Astrocyte (in vitro differentiated cells and primary cell): Measurements from ENCODE around the gene PSMG4.

ENCODE experiments used
- CTCF ChIP-seq: IDR thresholded peaks from 2 replicates; pipeline ENCODE4 v1.5.1; 2011; ENCODE audit warnings: low read depth, mild to moderate bottlenecking, inconsistent platforms, low read length, moderate library complexity; ENCODE audit not compliant: insufficient read depth
- EZH2 ChIP-seq: IDR thresholded peaks from 2 replicates; pipeline ENCODE4 v1.6.1; 2012; ENCODE audit warnings: mild to moderate bottlenecking, low read length, inconsistent platforms; ENCODE audit not compliant: insufficient read depth

GRCh38 chr6:3278691-3279090, 19.9 kb downstream of the PSMG4 start:
- TF ChIP-seq CTCF (no peak), EZH2 (no peak)
